K562 (cell line): Measurements from ENCODE around the gene FIZ1. TPM values are rescaled to one million over a fixed set of nuclear protein-coding genes. Genes with fewer than 3 reads are reported as not detected.

Experiments
- ARNT ChIP-seq, 2 experiments: fragments of 450-650 bp; IDR thresholded peaks; 2 replicates each; pipeline ENCODE4 v1.6.1; 2016; ENCODE audit warnings: mild to moderate bottlenecking in 1 of 2
- CEBPB ChIP-seq: fragments of 450-650 bp; IDR thresholded peaks from 2 replicates; pipeline ENCODE4 v1.6.1; 2016; ENCODE audit warnings: missing genetic modification characterization, missing compliant biosample characterization
- CEBPG ChIP-seq, 3 experiments: fragments of 200-800 bp in 1 of 3; sonication (Bioruptor generic) in 1 of 3; sonication (generic) in 1 of 3; formaldehyde crosslinking in 1 of 3; IDR thresholded peaks in 2 of 3; conservative IDR thresholded peaks in 1 of 3; 2 replicates each; pipeline versions ENCODE4 v1.6.1 to v1.8.0; 2016 to 2022; ENCODE audit warnings: missing compliant biosample characterization in 2 of 3, missing genetic modification characterization in 2 of 3, mild to moderate bottlenecking in 1 of 3, missing genetic modification reagents in 1 of 3
- JUND ChIP-seq, 2 experiments: IDR thresholded peaks; 2 replicates in 1 of 2; 3 replicates in 1 of 2; pipeline ENCODE4 v1.6.1; 2011; ENCODE audit warnings: borderline replicate concordance in 2 of 2, low read depth in 2 of 2, low read length in 2 of 2, improper control_type of control experiment in 1 of 2, missing biosample characterization in 1 of 2, missing genetic modification characterization in 1 of 2, missing genetic modification reagents in 1 of 2
- NFATC3 ChIP-seq: fragments of 450-650 bp; IDR thresholded peaks from 2 replicates; pipeline ENCODE4 v1.6.1; 2017; ENCODE audit warnings: mild to moderate bottlenecking
- NFIX ChIP-seq: fragments of 250-450 bp; sonication (Bioruptor Pico); IDR thresholded peaks from 2 replicates; pipeline ENCODE4 v1.4.0; 2020; ENCODE audit warnings: low read depth, mild to moderate bottlenecking, moderate library complexity
- RHOXF2B ChIP-seq: fragments of 250-450 bp; sonication (Bioruptor Pico); conservative IDR thresholded peaks from 2 replicates; pipeline ENCODE4 v1.5.1; 2021
- SNIP1 ChIP-seq: fragments of 450-650 bp; IDR thresholded peaks from 2 replicates; pipeline ENCODE4 v1.7.1; 2017; ENCODE audit warnings: low read depth, mild to moderate bottlenecking
- TCF3 ChIP-seq: sonication (generic); formaldehyde crosslinking; IDR thresholded peaks from 2 replicates; pipeline ENCODE4 v1.4.0; 2020; ENCODE audit warnings: mild to moderate bottlenecking, missing genetic modification reagents
- ZNF175 ChIP-seq: fragments of 200-800 bp; sonication (Bioruptor generic); IDR thresholded peaks from 2 replicates; pipeline ENCODE4 v1.6.1; 2016; ENCODE audit warnings: low read depth, mild to moderate bottlenecking, missing genetic modification characterization, missing compliant biosample characterization
- ZNF217 ChIP-seq: sonication (generic); formaldehyde crosslinking; IDR thresholded peaks from 2 replicates; pipeline ENCODE4 v1.8.0; 2022; ENCODE audit warnings: mild to moderate bottlenecking, missing genetic modification reagents
- polyA plus RNA-seq, 8 experiments: library from polyadenylated mRNA; depleted of rRNA in 4 of 8; stranded (reverse) in 5 of 8; unstranded in 3 of 8; fragments of >200 nt; fragmentation: Nextera tagmentation in 2 of 8; fragmentation: Illumina TruSeq in 1 of 8; extraction: Ambion mirVana in 2 of 8; extraction: Trizol in 1 of 8; gene quantifications; 2 replicates each; pipeline versions ENCODE4 v1.2.1 to v1.2.3, GENCODE V29; 2011 to 2014; ENCODE audit warnings: inconsistent platforms in 1 of 8, missing spikeins in 1 of 8
- total RNA-seq, 7 experiments: library from RNA; depleted of rRNA in 6 of 7; stranded (reverse); fragments of >200 nt in 6 of 7; fragmentation: Illumina TruSeq in 2 of 7; extraction: Trizol in 2 of 7; gene quantifications; 2 replicates each; pipeline versions ENCODE4 v1.2.1 to v1.2.3, GENCODE V29; 2011 to 2021; ENCODE audit warnings: low replicate concordance in 1 of 7
- TF ChIP-seq, protein P1 (sequence below): fragments of 150-350 bp; IDR thresholded peaks from 2 replicates; pipeline ENCODE4 v1.6.1; 2014; ENCODE audit warnings: low read depth, mild to moderate bottlenecking, low read length, borderline replicate concordance
- TF ChIP-seq, protein P2 (sequence below): sonication (generic); formaldehyde crosslinking; IDR thresholded peaks from 2 replicates; pipeline ENCODE4 v1.8.0; 2022; ENCODE audit warnings: mild to moderate bottlenecking, missing genetic modification reagents
- TF ChIP-seq, protein P3 (sequence below), 2 experiments: fragments of 450-650 bp in 1 of 2; sonication (generic) in 1 of 2; formaldehyde crosslinking in 1 of 2; IDR thresholded peaks in 1 of 2; conservative IDR thresholded peaks in 1 of 2; 2 replicates each; pipeline versions ENCODE4 v1.6.1 to v1.8.1; 2016 to 2023; ENCODE audit warnings: mild to moderate bottlenecking in 2 of 2, moderate library complexity in 2 of 2, inconsistent platforms in 1 of 2, missing genetic modification reagents in 1 of 2
- TF ChIP-seq, protein P4 (sequence below): fragments of 450-650 bp; IDR thresholded peaks from 2 replicates; pipeline ENCODE4 v1.6.1; 2018; ENCODE audit warnings: mild to moderate bottlenecking, low read depth; ENCODE audit not compliant: partially characterized antibody

Gene FIZ1
- total and polyA plus RNA-seq, 9 of the 15 experiments (the other 6 are each of a cell fraction or from before 2014, with no cell fraction given), result 0.79 to 17.5 (median 5.5) TPM

DNA sequence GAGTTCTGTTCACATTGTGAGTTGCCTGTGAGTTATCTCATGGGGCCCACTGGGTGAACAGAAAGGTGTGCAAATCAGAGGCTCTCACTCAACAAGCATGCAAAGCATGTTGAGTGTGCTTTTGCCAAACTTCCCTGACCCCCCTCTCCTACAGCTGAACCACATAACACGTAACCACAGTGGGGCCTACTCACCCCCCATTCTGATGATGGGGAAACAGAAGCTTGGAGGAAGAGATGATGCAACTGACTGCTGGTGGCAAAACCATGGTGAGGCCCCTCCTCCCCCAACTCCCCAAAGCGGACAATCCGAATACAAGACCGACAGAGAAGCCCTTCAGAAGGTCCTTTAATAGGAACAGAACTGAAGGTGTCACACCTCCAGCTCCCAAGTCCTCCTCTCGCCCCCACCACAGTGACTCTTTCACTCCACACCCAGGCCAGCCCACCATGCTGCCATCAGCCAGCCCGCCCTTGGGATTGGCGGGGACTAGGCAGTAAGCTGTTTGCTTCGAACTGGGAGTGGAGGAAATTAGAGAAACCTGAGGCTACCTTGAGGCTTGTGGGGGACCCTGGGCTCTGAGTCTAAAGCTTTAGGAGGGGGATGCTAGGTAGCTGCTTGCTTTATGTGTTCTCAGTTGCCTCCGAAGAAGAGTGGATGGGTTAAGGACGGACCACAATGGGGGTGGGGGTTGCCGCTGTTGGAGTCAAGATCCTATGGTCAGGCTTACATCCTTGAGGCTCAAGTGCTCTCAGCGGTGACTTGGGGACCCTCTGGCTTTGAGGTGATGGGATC, 21.3 kb upstream of the FIZ1 start (continued):
- TF ChIP-seq, protein P1, sequence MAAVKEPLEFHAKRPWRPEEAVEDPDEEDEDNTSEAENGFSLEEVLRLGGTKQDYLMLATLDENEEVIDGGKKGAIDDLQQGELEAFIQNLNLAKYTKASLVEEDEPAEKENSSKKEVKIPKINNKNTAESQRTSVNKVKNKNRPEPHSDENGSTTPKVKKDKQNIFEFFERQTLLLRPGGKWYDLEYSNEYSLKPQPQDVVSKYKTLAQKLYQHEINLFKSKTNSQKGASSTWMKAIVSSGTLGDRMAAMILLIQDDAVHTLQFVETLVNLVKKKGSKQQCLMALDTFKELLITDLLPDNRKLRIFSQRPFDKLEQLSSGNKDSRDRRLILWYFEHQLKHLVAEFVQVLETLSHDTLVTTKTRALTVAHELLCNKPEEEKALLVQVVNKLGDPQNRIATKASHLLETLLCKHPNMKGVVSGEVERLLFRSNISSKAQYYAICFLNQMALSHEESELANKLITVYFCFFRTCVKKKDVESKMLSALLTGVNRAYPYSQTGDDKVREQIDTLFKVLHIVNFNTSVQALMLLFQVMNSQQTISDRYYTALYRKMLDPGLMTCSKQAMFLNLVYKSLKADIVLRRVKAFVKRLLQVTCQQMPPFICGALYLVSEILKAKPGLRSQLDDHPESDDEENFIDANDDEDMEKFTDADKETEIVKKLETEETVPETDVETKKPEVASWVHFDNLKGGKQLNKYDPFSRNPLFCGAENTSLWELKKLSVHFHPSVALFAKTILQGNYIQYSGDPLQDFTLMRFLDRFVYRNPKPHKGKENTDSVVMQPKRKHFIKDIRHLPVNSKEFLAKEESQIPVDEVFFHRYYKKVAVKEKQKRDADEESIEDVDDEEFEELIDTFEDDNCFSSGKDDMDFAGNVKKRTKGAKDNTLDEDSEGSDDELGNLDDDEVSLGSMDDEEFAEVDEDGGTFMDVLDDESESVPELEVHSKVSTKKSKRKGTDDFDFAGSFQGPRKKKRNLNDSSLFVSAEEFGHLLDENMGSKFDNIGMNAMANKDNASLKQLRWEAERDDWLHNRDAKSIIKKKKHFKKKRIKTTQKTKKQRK, result no peak
- TF ChIP-seq ARNT (IDR thresholded peaks at IDR 0.05) (no peak), NFATC3 (no peak), ZNF175 (CRISPR knock-in tag) (0 out of 2 replicates have a peak, but pooled peaks have one; percentile 33), SNIP1 (no peak), NFIX (CRISPR knock-in tag) (no peak), ZNF217 (CRISPR knock-in tag) (no peak), CEBPB (tag) (peak; percentile 49), TCF3 (CRISPR knock-in tag) (no peak), RHOXF2B (CRISPR knock-in tag) (no peak), CEBPG (CRISPR knock-in tag; IDR thresholded peaks at IDR 0.05) (peak; percentile 80), CEBPG (tag; conservative IDR thresholded peaks at IDR 0.05 in 1 of 2, IDR thresholded peaks at IDR 0.05 in 1 of 2) (peak; percentile 20 to 80; a peak in 3 of 4 replicates), JUND (IDR thresholded peaks at IDR 0.05; ENCODE audit: borderline replicate concordance, low read depth, low read length) (no peak), JUND (tag; IDR thresholded peaks at IDR 0.05; ENCODE audit: borderline replicate concordance, low read depth, low read length) (no peak)
- TF ChIP-seq, protein P2, sequence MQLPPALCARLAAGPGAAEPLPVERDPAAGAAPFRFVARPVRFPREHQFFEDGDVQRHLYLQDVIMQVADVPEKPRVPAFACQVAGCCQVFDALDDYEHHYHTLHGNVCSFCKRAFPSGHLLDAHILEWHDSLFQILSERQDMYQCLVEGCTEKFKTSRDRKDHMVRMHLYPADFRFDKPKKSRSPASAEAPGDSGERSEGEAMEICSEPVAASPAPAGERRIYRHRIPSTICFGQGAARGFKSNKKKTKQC (CRISPR knock-in tag), result no peak
- TF ChIP-seq, protein P3, sequence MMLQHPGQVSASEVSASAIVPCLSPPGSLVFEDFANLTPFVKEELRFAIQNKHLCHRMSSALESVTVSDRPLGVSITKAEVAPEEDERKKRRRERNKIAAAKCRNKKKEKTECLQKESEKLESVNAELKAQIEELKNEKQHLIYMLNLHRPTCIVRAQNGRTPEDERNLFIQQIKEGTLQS (IDR thresholded peaks at IDR 0.05), result peak; percentile 77
- TF ChIP-seq, protein P3 (CRISPR knock-in tag; conservative IDR thresholded peaks at IDR 0.05), result no peak
- TF ChIP-seq, protein P4, sequence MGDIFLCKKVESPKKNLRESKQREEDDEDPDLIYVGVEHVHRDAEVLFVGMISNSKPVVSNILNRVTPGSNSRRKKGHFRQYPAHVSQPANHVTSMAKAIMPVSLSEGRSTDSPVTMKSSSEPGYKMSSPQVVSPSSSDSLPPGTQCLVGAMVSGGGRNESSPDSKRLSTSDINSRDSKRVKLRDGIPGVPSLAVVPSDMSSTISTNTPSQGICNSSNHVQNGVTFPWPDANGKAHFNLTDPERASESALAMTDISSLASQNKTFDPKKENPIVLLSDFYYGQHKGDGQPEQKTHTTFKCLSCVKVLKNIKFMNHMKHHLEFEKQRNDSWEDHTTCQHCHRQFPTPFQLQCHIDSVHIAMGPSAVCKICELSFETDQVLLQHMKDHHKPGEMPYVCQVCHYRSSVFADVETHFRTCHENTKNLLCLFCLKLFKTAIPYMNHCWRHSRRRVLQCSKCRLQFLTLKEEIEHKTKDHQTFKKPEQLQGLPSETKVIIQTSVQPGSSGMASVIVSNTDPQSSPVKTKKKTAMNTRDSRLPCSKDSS, result no peak
